Left ventricle myocardium inferior (tissue), 1 donor: ENCODE measurements around the gene CLDN9. TPM values are rescaled to one million over a fixed set of nuclear protein-coding genes. Genes with fewer than 3 reads are reported as not detected.
A peak's percentile ranks its signal among the peaks of the same experiment; 100 is the strongest.

Experiments
- DNase-seq: peaks from one replicate; pipeline ENCODE4 v3.0.0-alpha.2; 2020
- H3K27ac ChIP-seq: fragments of 200-600 bp; replicated peaks from 2 replicates; pipeline ENCODE4 v1.8.0; 2021
- H3K27me3 ChIP-seq: fragments of 200-600 bp; 2 replicates; pipeline ENCODE4 v1.8.0; 2021; ENCODE audit warnings: low read depth
- H3K36me3 ChIP-seq: fragments of 200-600 bp; 2 replicates; pipeline ENCODE4 v1.8.0; 2021
- H3K4me1 ChIP-seq: fragments of 200-600 bp; 2 replicates; pipeline ENCODE4 v1.8.0; 2021
- H3K4me3 ChIP-seq: fragments of 200-600 bp; 2 replicates; pipeline ENCODE4 v1.8.0; 2021; ENCODE audit warnings: mild to moderate bottlenecking, moderate library complexity
- H3K9me3 ChIP-seq: fragments of 200-600 bp; replicated peaks from 2 replicates; pipeline ENCODE4 v1.8.0; 2021
- intact Hi-C: fragments of 100-400 bp; cut with micrococcal nuclease; formaldehyde crosslinking; loops from one replicate; pipeline ENCODE4 v1.11.0; 2022
- total RNA-seq: library from RNA; stranded (reverse); fragmentation: NEBNext Ultra II Directional; extraction: Animal tissue kit (Norgen Biotek cat#: 25700); gene quantifications from one replicate; pipeline ENCODE4 v1.2.1, GENCODE V29; 2021
- TF ChIP-seq, protein P1 (sequence below): fragments of 200-600 bp; IDR thresholded peaks from 2 replicates; pipeline ENCODE4 v1.8.0; 2021; ENCODE audit warnings: antibody characterized with exemption, mild to moderate bottlenecking, borderline replicate concordance
- donor health status: DM: no; HTN: yes; CAD: no; lungs with severe emphysema.

Gene CLDN9
- total RNA-seq, 1 donor from 2014 or later = 1.2 TPM

DNA sequence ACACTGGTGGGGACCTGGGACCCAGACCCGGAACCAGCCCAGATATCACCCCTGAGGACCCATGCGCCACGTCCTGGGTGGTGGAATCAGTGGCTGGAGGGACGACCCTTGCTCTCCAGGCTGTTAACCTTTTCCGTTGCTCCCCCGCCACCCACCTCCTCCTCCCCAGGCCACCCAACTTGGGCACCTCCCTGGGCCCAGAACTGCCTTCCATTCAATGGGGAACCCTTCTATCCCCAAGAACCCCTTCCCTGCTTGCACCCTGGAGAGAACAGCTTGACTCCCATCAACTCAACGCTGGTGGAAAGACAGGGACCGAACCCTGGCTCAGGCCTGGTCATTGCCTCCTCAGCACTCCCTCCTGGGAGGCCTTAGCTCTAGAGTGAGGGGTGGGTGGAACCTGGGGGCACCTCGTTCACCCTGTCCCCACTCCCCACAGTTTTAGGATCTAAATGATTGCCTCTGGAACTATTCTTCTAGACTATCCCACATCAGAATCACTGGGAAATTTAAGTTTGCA is 47.1 kb downstream of the CLDN9 start:
- Histone ChIP-seq H3K36me3 (no peaks in the 10 kb centered on the region), H3K27ac (peak overlapping the region; percentile 90), H3K4me1 (peaks cover 39% of the 10 kb centered on the region), H3K27me3 (no peaks in the 10 kb centered on the region), H3K4me3 (peak overlapping the region; percentile 98), H3K9me3 (no peaks in the 10 kb centered on the region)
- TF ChIP-seq, protein P1, sequence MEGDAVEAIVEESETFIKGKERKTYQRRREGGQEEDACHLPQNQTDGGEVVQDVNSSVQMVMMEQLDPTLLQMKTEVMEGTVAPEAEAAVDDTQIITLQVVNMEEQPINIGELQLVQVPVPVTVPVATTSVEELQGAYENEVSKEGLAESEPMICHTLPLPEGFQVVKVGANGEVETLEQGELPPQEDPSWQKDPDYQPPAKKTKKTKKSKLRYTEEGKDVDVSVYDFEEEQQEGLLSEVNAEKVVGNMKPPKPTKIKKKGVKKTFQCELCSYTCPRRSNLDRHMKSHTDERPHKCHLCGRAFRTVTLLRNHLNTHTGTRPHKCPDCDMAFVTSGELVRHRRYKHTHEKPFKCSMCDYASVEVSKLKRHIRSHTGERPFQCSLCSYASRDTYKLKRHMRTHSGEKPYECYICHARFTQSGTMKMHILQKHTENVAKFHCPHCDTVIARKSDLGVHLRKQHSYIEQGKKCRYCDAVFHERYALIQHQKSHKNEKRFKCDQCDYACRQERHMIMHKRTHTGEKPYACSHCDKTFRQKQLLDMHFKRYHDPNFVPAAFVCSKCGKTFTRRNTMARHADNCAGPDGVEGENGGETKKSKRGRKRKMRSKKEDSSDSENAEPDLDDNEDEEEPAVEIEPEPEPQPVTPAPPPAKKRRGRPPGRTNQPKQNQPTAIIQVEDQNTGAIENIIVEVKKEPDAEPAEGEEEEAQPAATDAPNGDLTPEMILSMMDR = no peak
- intact Hi-C loops = loop anchor here (10.0 kb wide), 1 partner anchor 65 kb away; no protein-coding TSS in a partner anchor
- DNase-seq = no peak

DNA sequence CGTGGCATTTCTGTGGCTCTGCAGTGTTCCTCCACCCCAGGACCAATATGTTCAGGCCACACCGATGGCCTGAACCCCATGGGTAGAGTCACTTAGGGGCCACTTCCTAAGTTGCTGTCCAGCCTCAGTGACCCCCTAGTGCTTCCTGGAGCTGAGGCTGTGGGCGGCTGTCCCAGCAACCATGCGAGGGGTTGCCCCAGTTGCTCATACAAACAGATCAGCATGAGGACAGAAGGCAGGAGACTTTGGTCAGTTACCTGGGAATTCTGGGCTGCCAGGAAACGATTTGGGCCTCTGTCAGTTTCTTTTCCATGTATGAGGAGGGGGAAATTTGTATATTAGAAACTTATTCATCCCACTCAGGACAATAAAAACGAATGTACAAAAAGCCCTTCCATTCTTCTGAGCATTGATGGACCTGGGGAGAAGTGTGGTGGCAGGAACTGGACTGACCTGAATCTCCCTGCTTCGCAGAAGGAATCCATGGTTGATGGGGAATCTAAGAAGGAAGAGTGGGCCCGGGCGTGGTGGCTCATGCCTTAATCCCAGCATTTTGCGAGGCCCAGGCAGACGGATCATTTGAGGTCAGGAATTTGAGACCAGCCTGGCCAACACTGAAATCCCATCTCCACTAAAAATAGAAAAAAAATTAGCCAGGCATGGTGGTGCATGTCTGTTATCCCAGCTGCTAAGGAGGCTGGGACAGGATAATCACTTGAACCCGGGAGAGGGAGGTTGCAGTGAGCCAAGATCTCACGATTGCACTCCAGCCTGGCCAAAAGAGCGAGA is 47.8 kb downstream of the CLDN9 start:
- TF ChIP-seq, protein P1 = no peak
- Histone ChIP-seq H3K4me3 (no peak overlapping the region), H3K27ac (peak overlapping the region; percentile 90), H3K36me3 (no peaks in the 10 kb centered on the region), H3K27me3 (no peaks in the 10 kb centered on the region), H3K9me3 (no peaks in the 10 kb centered on the region), H3K4me1 (peaks cover 45% of the 10 kb centered on the region)
- intact Hi-C loops = no loop called here
- DNase-seq = no peak

DNA sequence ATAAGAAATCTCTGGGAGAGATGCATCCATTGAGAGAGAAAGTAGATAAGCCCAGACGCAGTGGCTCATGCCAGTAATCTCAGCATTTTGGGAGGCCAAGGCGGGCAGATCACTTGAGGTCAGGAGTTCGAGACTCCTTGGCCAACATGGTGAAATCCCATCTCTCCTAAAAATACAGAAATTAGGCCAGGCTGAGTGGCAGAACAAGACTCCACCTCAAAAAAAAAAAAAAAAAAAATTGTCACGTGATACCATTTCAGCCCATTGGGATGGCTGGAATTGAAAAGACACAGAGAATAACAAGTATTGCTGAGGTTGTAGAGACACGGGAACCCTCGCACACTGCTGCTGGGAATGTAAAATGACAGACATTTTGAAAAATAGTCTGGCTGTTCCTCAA is 49.8 kb downstream of the CLDN9 start:
- no peaks in the 10 kb centered on the region for H3K27me3 ChIP-seq
- TF ChIP-seq, protein P1 = no peak
- H3K4me1 ChIP-seq = peaks cover 53% of the 10 kb centered on the region
- no peak overlapping the region for H3K4me3 ChIP-seq
- intact Hi-C loops = no loop called here
- no peak overlapping the region for H3K27ac ChIP-seq
- no peaks in the 10 kb centered on the region for H3K36me3 ChIP-seq
- no peaks in the 10 kb centered on the region for H3K9me3 ChIP-seq
- no peak for DNase-seq

DNA sequence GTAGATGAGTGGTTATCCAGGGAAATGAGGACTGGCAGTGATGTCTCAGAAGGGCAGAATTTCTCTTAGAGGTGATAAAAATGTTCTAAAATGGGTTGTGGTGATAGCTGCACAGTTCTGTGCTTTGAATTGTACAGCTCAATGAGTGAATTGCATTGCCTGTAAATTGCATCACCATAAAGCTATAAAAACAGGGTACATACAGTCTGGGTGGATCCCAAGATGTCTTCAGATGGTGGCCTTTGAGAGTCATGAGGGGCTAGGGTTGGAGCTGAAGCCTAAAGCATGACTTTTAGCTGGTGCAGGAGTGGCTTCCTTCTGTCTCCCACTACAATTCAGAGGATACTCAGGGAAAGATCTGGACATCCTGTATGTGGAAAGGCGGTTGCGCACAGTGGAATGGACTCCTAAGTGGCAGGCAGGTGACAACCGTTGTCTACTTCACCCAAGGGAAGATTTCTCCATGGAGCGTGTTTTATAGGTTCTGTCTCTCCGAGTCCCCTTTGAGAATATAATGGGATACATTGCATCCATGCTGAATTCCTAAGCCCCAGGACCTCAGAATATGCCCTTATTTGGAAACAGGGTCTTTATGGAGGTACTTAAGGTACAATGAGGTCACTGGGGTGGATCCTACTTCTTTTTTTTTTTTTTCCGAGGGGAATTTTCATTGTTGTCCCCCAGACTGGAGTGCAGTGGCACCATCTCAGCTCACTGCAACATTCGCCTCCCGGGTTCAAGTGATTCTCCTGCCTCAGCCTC is 51.1 kb downstream of the CLDN9 start:
- Histone ChIP-seq H3K4me3 (no peak overlapping the region), H3K9me3 (no peaks in the 10 kb centered on the region), H3K27ac (peak overlapping the region; percentile 80), H3K27me3 (no peaks in the 10 kb centered on the region), H3K4me1 (peaks cover 51% of the 10 kb centered on the region), H3K36me3 (peaks cover 9% of the 10 kb centered on the region)
- TF ChIP-seq, protein P1 = no peak
- DNase-seq = no peak
- intact Hi-C loops = no loop called here

Other genes starting within 250 kb of the CLDN9 start
- gene ELOB, start 235.6 kb upstream of the CLDN9 start, total RNA-seq = 304 TPM
- not detected for gene PRSS33, start 225.4 kb upstream of the CLDN9 start, total RNA-seq
- gene PRSS41, start 214.5 kb upstream of the CLDN9 start, total RNA-seq = not detected
- gene PRSS21, start 195.7 kb upstream of the CLDN9 start, total RNA-seq = not detected
- 0.27 TPM for gene ZG16B, start 182.6 kb upstream of the CLDN9 start, total RNA-seq
- not detected for gene PRSS22, start 154.8 kb upstream of the CLDN9 start, total RNA-seq
- gene FLYWCH2, start 129.7 kb upstream of the CLDN9 start, total RNA-seq = 23.2 TPM
- gene FLYWCH1, start 101.0 kb upstream of the CLDN9 start, total RNA-seq = 35.7 TPM
- not detected for gene KREMEN2, start 48.6 kb upstream of the CLDN9 start, total RNA-seq
- 9.2 TPM for gene PAQR4, start 43.6 kb upstream of the CLDN9 start, total RNA-seq
- 1.3 TPM for gene PKMYT1, start 32.5 kb upstream of the CLDN9 start, total RNA-seq
- not detected for gene CLDN6, start 5.3 kb downstream of the CLDN9 start, total RNA-seq
- 66.2 TPM for gene TNFRSF12A, start 7.4 kb downstream of the CLDN9 start, total RNA-seq
- gene HCFC1R1, start 11.0 kb downstream of the CLDN9 start, total RNA-seq = 48.5 TPM
- 9.1 TPM for gene THOC6, start 11.1 kb downstream of the CLDN9 start, total RNA-seq
- gene BICDL2, start 24.0 kb downstream of the CLDN9 start, total RNA-seq = 0.05 TPM
- 1.2 TPM for gene MMP25, start 33.6 kb downstream of the CLDN9 start, total RNA-seq
- gene IL32, start 52.7 kb downstream of the CLDN9 start, total RNA-seq = 36.3 TPM
- gene ZSCAN10, start 86.4 kb downstream of the CLDN9 start, total RNA-seq = not detected
- 8.0 TPM for gene ZNF205, start 99.7 kb downstream of the CLDN9 start, total RNA-seq
- gene ZNF213, start 122.1 kb downstream of the CLDN9 start, total RNA-seq = 6.2 TPM
- gene OR1F1, start 175.3 kb downstream of the CLDN9 start, total RNA-seq = not detected
- gene ZNF200, start 222.2 kb downstream of the CLDN9 start, total RNA-seq = 5.8 TPM
- 0.49 TPM for gene MEFV, start 243.7 kb downstream of the CLDN9 start, total RNA-seq